ENCODE results near the gene TNS3. TPM values are rescaled to one million over a fixed set of nuclear protein-coding genes. Genes with fewer than 3 reads are reported as not detected.

Gene TNS3
- total RNA-seq, 1 donor from 2014 or later, result 426 TPM

DNA sequence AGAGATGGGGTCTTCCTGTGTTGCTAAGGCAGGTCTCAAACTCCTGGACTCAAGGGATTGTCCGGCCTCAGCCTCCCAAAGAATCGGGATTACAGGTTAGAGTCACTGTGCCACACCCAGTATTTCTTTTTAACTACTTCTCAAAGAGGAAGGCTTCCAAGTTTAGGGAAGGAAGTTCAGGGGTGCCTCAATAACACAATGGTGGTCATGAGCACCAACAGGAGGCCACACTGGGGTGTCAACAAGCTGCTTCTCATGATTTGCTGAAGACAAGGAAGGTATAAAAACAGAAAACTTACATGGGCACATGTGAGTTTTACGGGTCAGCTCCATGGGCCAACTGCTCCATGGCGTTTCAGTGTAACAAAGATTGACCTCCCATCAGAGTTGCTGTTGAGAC, 160.5 kb downstream of the TNS3 start:
- Mint-ChIP-seq H3K9me3 (ENCODE audit: low read depth) (no peaks in the 10 kb centered on the region), H3K4me1 (ENCODE audit: low read depth) (peaks cover 63% of the 10 kb centered on the region), H3K27ac (ENCODE audit: unreplicated experiment) (peak overlapping the region; percentile 36), H3K27me3 (ENCODE audit: low read depth) (no peaks in the 10 kb centered on the region), H3K36me3 (ENCODE audit: low read depth) (peaks cover 64% of the 10 kb centered on the region), H3K4me3 (ENCODE audit: unreplicated experiment) (no peak overlapping the region)
- TF ChIP-seq, protein P1, sequence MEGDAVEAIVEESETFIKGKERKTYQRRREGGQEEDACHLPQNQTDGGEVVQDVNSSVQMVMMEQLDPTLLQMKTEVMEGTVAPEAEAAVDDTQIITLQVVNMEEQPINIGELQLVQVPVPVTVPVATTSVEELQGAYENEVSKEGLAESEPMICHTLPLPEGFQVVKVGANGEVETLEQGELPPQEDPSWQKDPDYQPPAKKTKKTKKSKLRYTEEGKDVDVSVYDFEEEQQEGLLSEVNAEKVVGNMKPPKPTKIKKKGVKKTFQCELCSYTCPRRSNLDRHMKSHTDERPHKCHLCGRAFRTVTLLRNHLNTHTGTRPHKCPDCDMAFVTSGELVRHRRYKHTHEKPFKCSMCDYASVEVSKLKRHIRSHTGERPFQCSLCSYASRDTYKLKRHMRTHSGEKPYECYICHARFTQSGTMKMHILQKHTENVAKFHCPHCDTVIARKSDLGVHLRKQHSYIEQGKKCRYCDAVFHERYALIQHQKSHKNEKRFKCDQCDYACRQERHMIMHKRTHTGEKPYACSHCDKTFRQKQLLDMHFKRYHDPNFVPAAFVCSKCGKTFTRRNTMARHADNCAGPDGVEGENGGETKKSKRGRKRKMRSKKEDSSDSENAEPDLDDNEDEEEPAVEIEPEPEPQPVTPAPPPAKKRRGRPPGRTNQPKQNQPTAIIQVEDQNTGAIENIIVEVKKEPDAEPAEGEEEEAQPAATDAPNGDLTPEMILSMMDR (IDR thresholded peaks at IDR 0.05), result no peak
- no peak for DNase-seq (ENCODE audit: low spot score)

DNA sequence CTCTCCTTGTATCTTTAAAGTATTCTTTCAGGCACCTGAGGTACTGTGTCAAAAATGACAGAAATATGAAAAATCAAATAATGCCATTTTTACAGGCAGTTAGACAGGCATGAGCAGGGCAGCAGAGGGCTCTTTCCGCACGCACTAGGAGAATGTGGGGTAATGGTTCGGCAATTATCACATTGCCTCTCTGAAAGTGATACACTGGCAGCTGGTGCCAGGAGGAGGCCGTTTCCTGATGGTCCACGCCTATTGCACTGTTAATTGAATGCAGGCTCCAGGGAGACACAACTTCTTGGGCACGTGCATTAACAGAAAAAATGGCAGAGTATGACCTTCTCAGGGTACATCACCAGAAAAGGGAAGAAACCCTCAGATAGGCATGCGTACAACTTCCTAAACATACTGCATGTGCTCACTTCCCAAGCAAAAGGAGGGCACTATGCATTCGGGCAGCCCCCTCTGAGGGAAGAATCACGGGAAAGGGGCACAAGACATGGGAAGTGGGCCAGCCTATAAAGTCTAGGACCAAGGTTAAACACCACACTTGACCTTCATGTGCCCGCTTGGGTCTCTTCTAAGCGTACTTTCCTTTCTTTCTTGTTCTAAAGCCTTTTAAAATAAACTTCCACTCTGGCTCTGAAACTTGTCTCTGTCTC, 161.7 kb downstream of the TNS3 start:
- Mint-ChIP-seq H3K27ac (ENCODE audit: unreplicated experiment) (peak overlapping the region; percentile 84), H3K4me3 (ENCODE audit: unreplicated experiment) (no peak overlapping the region), H3K36me3 (ENCODE audit: low read depth) (peaks cover 67% of the 10 kb centered on the region), H3K9me3 (ENCODE audit: low read depth) (no peaks in the 10 kb centered on the region), H3K4me1 (ENCODE audit: low read depth) (peaks cover 57% of the 10 kb centered on the region), H3K27me3 (ENCODE audit: low read depth) (no peaks in the 10 kb centered on the region)
- no peak for DNase-seq (ENCODE audit: low spot score)
- TF ChIP-seq, protein P1 (IDR thresholded peaks at IDR 0.05), result no peak

DNA sequence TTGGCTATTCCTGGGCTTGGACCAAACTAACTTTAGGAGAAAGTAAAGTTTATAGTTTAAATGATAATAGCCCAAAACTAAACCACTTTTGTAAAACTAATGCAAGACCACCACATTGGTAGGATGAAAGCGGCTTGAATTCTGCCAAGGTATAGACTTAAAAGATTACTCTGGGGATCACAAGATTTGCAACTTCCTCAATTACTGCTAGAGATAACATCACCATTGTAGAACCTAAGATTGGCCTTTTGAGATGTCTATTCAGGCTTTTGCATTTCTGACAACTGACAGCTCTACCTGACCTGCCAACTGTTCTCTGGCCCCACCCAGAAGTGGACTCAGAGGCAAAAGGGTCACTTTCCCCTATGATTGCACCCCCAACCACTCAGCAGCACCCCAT, 162.4 kb downstream of the TNS3 start:
- Mint-ChIP-seq H3K27me3 (ENCODE audit: low read depth) (no peaks in the 10 kb centered on the region), H3K27ac (ENCODE audit: unreplicated experiment) (peak overlapping the region; percentile 84), H3K9me3 (ENCODE audit: low read depth) (no peaks in the 10 kb centered on the region), H3K36me3 (ENCODE audit: low read depth) (peaks cover 69% of the 10 kb centered on the region), H3K4me3 (ENCODE audit: unreplicated experiment) (no peak overlapping the region), H3K4me1 (ENCODE audit: low read depth) (peaks cover 54% of the 10 kb centered on the region)
- TF ChIP-seq, protein P1 (IDR thresholded peaks at IDR 0.05), result no peak
- no peak for DNase-seq (ENCODE audit: low spot score)

DNA sequence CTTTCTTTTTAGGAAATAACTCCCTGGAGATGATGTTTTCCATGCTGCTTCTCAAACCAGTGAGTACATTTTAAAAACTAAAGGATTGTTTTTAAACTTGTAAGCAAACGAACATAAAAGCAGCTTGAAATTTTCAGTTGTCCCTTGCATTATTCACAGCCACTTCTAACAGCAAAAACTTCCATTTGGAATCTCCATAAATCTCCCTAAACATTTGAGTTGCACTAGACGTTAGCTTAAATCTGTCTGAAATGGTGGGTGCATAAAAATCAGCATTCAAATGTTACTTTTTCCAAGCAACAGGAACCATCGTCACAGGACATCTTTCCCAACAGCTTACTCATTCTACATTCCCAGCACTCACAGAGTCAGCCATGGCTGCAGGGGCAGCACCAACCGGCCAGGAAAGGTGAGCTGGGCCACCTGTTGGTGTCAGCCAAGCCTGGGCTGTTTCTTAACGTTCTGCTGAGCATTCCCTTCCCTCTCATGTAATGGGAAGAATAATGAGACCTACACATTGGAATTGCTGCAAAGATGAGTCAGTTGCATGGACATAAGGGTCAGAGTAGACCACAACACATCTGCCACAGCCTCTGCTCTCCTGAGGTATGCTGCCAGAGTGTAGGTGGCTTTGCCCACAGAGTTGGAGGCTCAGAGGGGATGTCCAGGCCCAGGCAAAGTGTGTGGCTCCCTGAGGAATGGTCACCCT, 163.2 kb downstream of the TNS3 start:
- no peak for DNase-seq (ENCODE audit: low spot score)
- H3K9me3 Mint-ChIP-seq (ENCODE audit: low read depth), result no peaks in the 10 kb centered on the region
- H3K36me3 Mint-ChIP-seq (ENCODE audit: low read depth), result peaks cover 68% of the 10 kb centered on the region

More for the DNA sequence above, 163.2 kb downstream of the TNS3 start:
- TF ChIP-seq, protein P1 (IDR thresholded peaks at IDR 0.05), result no peak
- Mint-ChIP-seq H3K4me3 (ENCODE audit: unreplicated experiment) (no peak overlapping the region), H3K27ac (ENCODE audit: unreplicated experiment) (peak overlapping the region; percentile 84), H3K4me1 (ENCODE audit: low read depth) (peaks cover 51% of the 10 kb centered on the region), H3K27me3 (ENCODE audit: low read depth) (no peaks in the 10 kb centered on the region)

All from chondrocyte (in vitro differentiated cells).